WTC11 (cell line): ENCODE results near the gene TEC. TPM values are rescaled to one million over a fixed set of nuclear protein-coding genes. Genes with fewer than 3 reads are reported as not detected.

Experiments
- ATAC-seq: fragments of 200-7000 bp; cut with Tn5 transposase; 2 replicates; pipeline ENCODE4 v1.10.0; 2021; ENCODE audit warnings: mild to moderate bottlenecking, moderate library complexity
- CTCF ChIA-PET: fragments of 300-600 bp; sonication (Branson Sonifier 250); formaldehyde crosslinking; loops from one replicate; lab custom pipeline; 2021; ENCODE audit warnings: antibody characterized with exemption; lab: Charles Lee
- POLR2A ChIA-PET: fragments of 350-600 bp; sonication (Branson Sonifier 250); formaldehyde crosslinking; loops from one replicate; lab custom pipeline; 2021; ENCODE audit warnings: antibody characterized with exemption; lab: Charles Lee
- DNase-seq: peaks from one replicate; pipeline ENCODE4 v3.0.0; 2021; ENCODE audit warnings: low spot score
- H3K27ac Mint-ChIP-seq: 2 replicates; pipeline ENCODE4 v1.8.0; 2021; ENCODE audit warnings: mixed read lengths
- H3K27me3 Mint-ChIP-seq: 2 replicates; pipeline ENCODE4 v1.8.0; 2021; ENCODE audit warnings: low read depth, mild to moderate bottlenecking, moderate library complexity, mixed read lengths
- H3K36me3 Mint-ChIP-seq: 2 replicates; pipeline ENCODE4 v1.8.0; 2021; ENCODE audit warnings: mixed read lengths
- H3K4me1 Mint-ChIP-seq: 2 replicates; pipeline ENCODE4 v1.8.0; 2022; ENCODE audit warnings: mixed read lengths
- H3K4me3 Mint-ChIP-seq: 2 replicates; pipeline ENCODE4 v1.8.0; 2021; ENCODE audit warnings: mild to moderate bottlenecking, moderate library complexity, mixed read lengths
- H3K9me3 Mint-ChIP-seq: 2 replicates; pipeline ENCODE4 v1.8.0; 2021; ENCODE audit warnings: mixed read lengths
- ATF1 ChIP-seq: sonication (generic); formaldehyde crosslinking; IDR thresholded peaks from 2 replicates; pipeline ENCODE4 v1.8.1; 2023; ENCODE audit warnings: mild to moderate bottlenecking, moderate library complexity, missing genetic modification reagents
- CBFB ChIP-seq: sonication (generic); formaldehyde crosslinking; IDR thresholded peaks from 2 replicates; pipeline ENCODE4 v1.8.1; 2022; ENCODE audit warnings: mild to moderate bottlenecking, low read depth, missing genetic modification reagents
- CREM ChIP-seq: sonication (generic); formaldehyde crosslinking; IDR thresholded peaks from 2 replicates; pipeline ENCODE4 v1.8.1; 2022; ENCODE audit warnings: mild to moderate bottlenecking, missing genetic modification reagents, moderate library complexity
- ELF4 ChIP-seq: sonication (generic); formaldehyde crosslinking; IDR thresholded peaks from 2 replicates; pipeline ENCODE4 v1.8.1; 2022; ENCODE audit warnings: low read depth, mild to moderate bottlenecking, moderate library complexity, missing genetic modification reagents
- FOXK1 ChIP-seq: sonication (generic); formaldehyde crosslinking; IDR thresholded peaks from 2 replicates; pipeline ENCODE4 v1.8.0; 2022; ENCODE audit warnings: mild to moderate bottlenecking, moderate library complexity, missing genetic modification reagents
- GABPB1 ChIP-seq: sonication (generic); formaldehyde crosslinking; IDR thresholded peaks from 2 replicates; pipeline ENCODE4 v1.8.1; 2023; ENCODE audit warnings: mild to moderate bottlenecking, missing genetic modification reagents
- PRRX2 ChIP-seq: fragments of 250-450 bp; sonication (Bioruptor Pico); IDR thresholded peaks from 2 replicates; pipeline ENCODE4 v1.8.0; 2021; ENCODE audit warnings: mild to moderate bottlenecking
- RORB ChIP-seq: fragments of 250-450 bp; sonication (Bioruptor Pico); IDR thresholded peaks from 2 replicates; pipeline ENCODE4 v1.9.0; 2021; ENCODE audit warnings: mild to moderate bottlenecking
- SMAD4 ChIP-seq: sonication (generic); formaldehyde crosslinking; IDR thresholded peaks from 2 replicates; pipeline ENCODE4 v1.8.0; 2022; ENCODE audit warnings: mild to moderate bottlenecking, missing genetic modification reagents
- SP1 ChIP-seq: sonication (generic); formaldehyde crosslinking; conservative IDR thresholded peaks from 2 replicates; pipeline ENCODE4 v1.8.1; 2022; ENCODE audit warnings: missing genetic modification reagents
- ZNF425 ChIP-seq: fragments of 250-450 bp; sonication (Bioruptor Pico); conservative IDR thresholded peaks from 2 replicates; pipeline ENCODE4 v1.9.0; 2021; ENCODE audit warnings: mild to moderate bottlenecking
- ZNF532 ChIP-seq: fragments of 250-450 bp; sonication (Bioruptor Pico); IDR thresholded peaks from 2 replicates; pipeline ENCODE4 v1.9.0; 2021; ENCODE audit warnings: mild to moderate bottlenecking, borderline replicate concordance
- ZNF671 ChIP-seq: fragments of 250-450 bp; sonication (Bioruptor Pico); IDR thresholded peaks from 2 replicates; pipeline ENCODE4 v1.8.0; 2021; ENCODE audit warnings: mild to moderate bottlenecking
- total RNA-seq: library from RNA; stranded (reverse); gene quantifications from 3 replicates; pipeline ENCODE4 v1.2.3, GENCODE V29; 2021
- TF ChIP-seq, protein P1 (sequence below): sonication (generic); formaldehyde crosslinking; IDR thresholded peaks from 2 replicates; pipeline ENCODE4 v1.8.1; 2022; ENCODE audit warnings: low read depth, missing genetic modification reagents, borderline replicate concordance
- TF ChIP-seq, protein P2 (sequence below): fragments of 250-450 bp; sonication (Bioruptor Pico); IDR thresholded peaks from 2 replicates; pipeline ENCODE4 v2.1.2; 2022; ENCODE audit warnings: mild to moderate bottlenecking, moderate library complexity
- TF ChIP-seq, protein P3 (sequence below): sonication (generic); formaldehyde crosslinking; conservative IDR thresholded peaks from 2 replicates; pipeline ENCODE4 v1.8.1; 2023; ENCODE audit warnings: mild to moderate bottlenecking, low read depth, missing genetic modification reagents, moderate library complexity
- TF ChIP-seq, protein P4 (sequence below): sonication (generic); formaldehyde crosslinking; IDR thresholded peaks from 2 replicates; pipeline ENCODE4 v1.8.1; 2022; ENCODE audit warnings: low read depth, mild to moderate bottlenecking, moderate library complexity, missing genetic modification reagents, borderline replicate concordance

The TEC gene
- total RNA-seq, 1 experiment from 2014 or later = 8.8 TPM

DNA sequence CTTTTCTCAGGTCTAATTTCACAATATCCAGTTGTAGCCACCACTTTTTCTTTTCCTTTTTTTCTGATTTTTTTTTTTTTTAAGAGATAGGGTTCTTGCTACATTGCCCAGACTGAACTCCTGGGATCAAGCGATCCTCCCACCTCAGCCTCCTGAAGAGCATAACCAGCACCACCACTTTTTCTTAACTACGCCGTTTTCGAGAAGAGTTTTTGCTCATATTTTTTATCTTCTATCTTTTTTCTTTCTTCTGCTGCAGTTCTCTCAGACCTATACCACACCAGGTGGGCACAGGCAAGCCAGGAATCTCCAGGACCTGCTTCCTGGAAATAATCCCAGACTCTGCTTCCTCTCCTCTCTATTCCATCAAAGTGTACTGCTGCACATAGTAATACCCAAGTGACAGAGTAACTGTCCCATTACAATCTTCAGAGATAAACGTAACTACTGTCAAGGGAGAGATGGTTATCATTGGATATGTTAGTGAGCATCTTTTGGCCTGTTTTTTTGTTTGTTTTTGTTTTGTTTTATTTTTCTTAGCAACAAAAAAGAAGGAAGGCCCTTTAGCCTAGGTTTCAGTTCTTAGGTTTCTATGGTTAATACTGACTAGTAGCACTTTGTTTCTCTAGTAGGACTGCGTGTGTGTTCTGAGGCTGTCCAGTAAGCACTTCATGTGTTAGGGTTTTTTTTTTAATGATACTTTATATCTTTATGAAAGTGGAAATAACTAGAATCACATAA lies 76.4 kb downstream of the TEC start (continued):
- TF ChIP-seq, protein P1, sequence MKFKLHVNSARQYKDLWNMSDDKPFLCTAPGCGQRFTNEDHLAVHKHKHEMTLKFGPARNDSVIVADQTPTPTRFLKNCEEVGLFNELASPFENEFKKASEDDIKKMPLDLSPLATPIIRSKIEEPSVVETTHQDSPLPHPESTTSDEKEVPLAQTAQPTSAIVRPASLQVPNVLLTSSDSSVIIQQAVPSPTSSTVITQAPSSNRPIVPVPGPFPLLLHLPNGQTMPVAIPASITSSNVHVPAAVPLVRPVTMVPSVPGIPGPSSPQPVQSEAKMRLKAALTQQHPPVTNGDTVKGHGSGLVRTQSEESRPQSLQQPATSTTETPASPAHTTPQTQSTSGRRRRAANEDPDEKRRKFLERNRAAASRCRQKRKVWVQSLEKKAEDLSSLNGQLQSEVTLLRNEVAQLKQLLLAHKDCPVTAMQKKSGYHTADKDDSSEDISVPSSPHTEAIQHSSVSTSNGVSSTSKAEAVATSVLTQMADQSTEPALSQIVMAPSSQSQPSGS (CRISPR knock-in tag) = no peak
- TF ChIP-seq SP1 (no peak), FOXK1 (CRISPR knock-in tag) (no peak), CREM (CRISPR knock-in tag) (no peak), GABPB1 (CRISPR knock-in tag) (no peak)

GRCh38 chr4:48191758-48192157 lies 77.9 kb downstream of the TEC start:
- no peak for ATAC-seq

DNA sequence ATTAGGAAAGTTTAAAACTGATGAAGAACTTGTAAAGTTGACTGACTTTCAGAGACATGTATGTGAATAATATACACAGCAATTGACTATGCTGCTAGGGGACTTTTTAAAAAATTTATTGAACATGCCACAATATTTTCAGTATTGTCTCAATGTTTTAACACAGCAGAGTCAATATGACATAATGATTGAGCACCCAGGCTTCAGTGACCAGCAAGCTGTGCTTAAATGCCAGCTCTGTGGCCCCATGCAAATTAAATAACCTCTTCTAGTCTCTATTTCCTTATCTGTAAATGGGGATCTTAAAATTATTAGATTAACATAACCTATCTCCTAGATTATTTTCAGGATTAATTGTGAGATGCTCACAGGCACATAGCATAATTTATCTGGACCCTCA lies 78.8 kb downstream of the TEC start:
- ChIA-PET POLR2A (no interaction called here), CTCF (no interaction called here)
- Mint-ChIP-seq H3K27ac (no peak overlapping the region), H3K9me3 (peaks cover 6% of the 10 kb centered on the region; the same call in 1 of the 2 replicates), H3K4me1 (peaks cover 23% of the 10 kb centered on the region), H3K27me3 (no peaks in the 10 kb centered on the region), H3K4me3 (no peak overlapping the region), H3K36me3 (peaks cover 15% of the 10 kb centered on the region; the same call in 1 of the 2 replicates)
- no peak for DNase-seq
- no peak for ATAC-seq
- TF ChIP-seq SMAD4 (CRISPR knock-in tag) (no peak), RORB (no peak), CBFB (CRISPR knock-in tag) (no peak), ATF1 (no peak), ZNF532 (no peak)
- TF ChIP-seq, protein P2, sequence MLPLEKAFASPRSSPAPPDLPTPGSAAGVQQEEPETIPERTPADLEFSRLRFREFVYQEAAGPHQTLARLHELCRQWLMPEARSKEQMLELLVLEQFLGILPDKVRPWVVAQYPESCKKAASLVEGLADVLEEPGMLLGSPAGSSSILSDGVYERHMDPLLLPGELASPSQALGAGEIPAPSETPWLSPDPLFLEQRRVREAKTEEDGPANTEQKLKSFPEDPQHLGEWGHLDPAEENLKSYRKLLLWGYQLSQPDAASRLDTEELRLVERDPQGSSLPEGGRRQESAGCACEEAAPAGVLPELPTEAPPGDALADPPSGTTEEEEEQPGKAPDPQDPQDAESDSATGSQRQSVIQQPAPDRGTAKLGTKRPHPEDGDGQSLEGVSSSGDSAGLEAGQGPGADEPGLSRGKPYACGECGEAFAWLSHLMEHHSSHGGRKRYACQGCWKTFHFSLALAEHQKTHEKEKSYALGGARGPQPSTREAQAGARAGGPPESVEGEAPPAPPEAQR (CRISPR knock-in tag) = no peak

More at GRCh38 chr4:48191758-48192157, 77.9 kb downstream of the TEC start:
- no peak for DNase-seq
- Mint-ChIP-seq H3K27me3 (no peaks in the 10 kb centered on the region), H3K4me3 (no peak overlapping the region), H3K4me1 (peaks cover 28% of the 10 kb centered on the region), H3K27ac (no peak overlapping the region), H3K9me3 (peaks cover 6% of the 10 kb centered on the region; the same call in 1 of the 2 replicates), H3K36me3 (peaks cover 11% of the 10 kb centered on the region; the same call in 1 of the 2 replicates)
- POLR2A ChIA-PET = no interaction called here
- CTCF ChIA-PET = no interaction called here
- no peak for TF ChIP-seq PRRX2 (CRISPR knock-in tag)

- Mint-ChIP-seq H3K27ac (no peak overlapping the region), H3K9me3 (peaks cover 6% of the 10 kb centered on the region), H3K4me3 (no peak overlapping the region), H3K4me1 (peaks cover 17% of the 10 kb centered on the region), H3K36me3 (peaks cover 20% of the 10 kb centered on the region), H3K27me3 (no peaks in the 10 kb centered on the region)
- ATAC-seq = no peak
- no peak for DNase-seq
- POLR2A ChIA-PET = no interaction called here
- CTCF ChIA-PET = no interaction called here
- TF ChIP-seq ELF4 (no peak), ZNF671 (CRISPR knock-in tag) (no peak), ZNF425 (CRISPR knock-in tag) (no peak)
- TF ChIP-seq, protein P3, sequence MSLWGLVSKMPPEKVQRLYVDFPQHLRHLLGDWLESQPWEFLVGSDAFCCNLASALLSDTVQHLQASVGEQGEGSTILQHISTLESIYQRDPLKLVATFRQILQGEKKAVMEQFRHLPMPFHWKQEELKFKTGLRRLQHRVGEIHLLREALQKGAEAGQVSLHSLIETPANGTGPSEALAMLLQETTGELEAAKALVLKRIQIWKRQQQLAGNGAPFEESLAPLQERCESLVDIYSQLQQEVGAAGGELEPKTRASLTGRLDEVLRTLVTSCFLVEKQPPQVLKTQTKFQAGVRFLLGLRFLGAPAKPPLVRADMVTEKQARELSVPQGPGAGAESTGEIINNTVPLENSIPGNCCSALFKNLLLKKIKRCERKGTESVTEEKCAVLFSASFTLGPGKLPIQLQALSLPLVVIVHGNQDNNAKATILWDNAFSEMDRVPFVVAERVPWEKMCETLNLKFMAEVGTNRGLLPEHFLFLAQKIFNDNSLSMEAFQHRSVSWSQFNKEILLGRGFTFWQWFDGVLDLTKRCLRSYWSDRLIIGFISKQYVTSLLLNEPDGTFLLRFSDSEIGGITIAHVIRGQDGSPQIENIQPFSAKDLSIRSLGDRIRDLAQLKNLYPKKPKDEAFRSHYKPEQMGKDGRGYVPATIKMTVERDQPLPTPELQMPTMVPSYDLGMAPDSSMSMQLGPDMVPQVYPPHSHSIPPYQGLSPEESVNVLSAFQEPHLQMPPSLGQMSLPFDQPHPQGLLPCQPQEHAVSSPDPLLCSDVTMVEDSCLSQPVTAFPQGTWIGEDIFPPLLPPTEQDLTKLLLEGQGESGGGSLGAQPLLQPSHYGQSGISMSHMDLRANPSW = no peak
- TF ChIP-seq, protein P4, sequence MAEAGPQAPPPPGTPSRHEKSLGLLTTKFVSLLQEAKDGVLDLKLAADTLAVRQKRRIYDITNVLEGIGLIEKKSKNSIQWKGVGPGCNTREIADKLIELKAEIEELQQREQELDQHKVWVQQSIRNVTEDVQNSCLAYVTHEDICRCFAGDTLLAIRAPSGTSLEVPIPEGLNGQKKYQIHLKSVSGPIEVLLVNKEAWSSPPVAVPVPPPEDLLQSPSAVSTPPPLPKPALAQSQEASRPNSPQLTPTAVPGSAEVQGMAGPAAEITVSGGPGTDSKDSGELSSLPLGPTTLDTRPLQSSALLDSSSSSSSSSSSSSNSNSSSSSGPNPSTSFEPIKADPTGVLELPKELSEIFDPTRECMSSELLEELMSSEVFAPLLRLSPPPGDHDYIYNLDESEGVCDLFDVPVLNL (CRISPR knock-in tag) = no peak
Measured at GRCh38 chr4:48189731-48190130, 79.9 kb downstream of the TEC start.
